Activated B cell treated with CpG ODN at 0.5 μM for 24 hours (primary cell): ENCODE data around the gene HTR3E. TPM values are rescaled to one million over a fixed set of nuclear protein-coding genes. Genes with fewer than 3 reads are reported as not detected.

Experiments
- ATAC-seq: fragments of 200-7000 bp; cut with Tn5 transposase; one replicate; pipeline ENCODE4 v1.10.0; 2021; ENCODE audit warnings: low read depth, mild to moderate bottlenecking, moderate library complexity
- CTCF ChIA-PET: fragments of 350-600 bp; sonication (Branson Sonifier 250); formaldehyde crosslinking; loops from one replicate; lab custom pipeline; 2021; ENCODE audit warnings: antibody characterized with exemption; lab: Charles Lee
- POLR2A ChIA-PET: fragments of 350-600 bp; sonication (Branson Sonifier 250); formaldehyde crosslinking; loops from one replicate; lab custom pipeline; 2021; ENCODE audit warnings: antibody characterized with exemption; lab: Charles Lee
- DNase-seq: peaks from one replicate; pipeline ENCODE4 v3.0.0; 2022
- H3K27ac Mint-ChIP-seq: one replicate; pipeline ENCODE4 v1.8.0; 2020; ENCODE audit warnings: mixed read lengths
- H3K27me3 Mint-ChIP-seq: one replicate; pipeline ENCODE4 v1.8.0; 2021; ENCODE audit warnings: mixed read lengths
- H3K36me3 Mint-ChIP-seq: one replicate; pipeline ENCODE4 v1.8.0; 2021; ENCODE audit warnings: low read depth, mixed read lengths
- H3K4me1 Mint-ChIP-seq: one replicate; pipeline ENCODE4 v1.8.0; 2021; ENCODE audit warnings: mixed read lengths
- H3K4me3 Mint-ChIP-seq: one replicate; pipeline ENCODE4 v1.8.0; 2020; ENCODE audit warnings: mild to moderate bottlenecking, mixed read lengths
- H3K9me3 Mint-ChIP-seq: one replicate; pipeline ENCODE4 v1.8.0; 2020; ENCODE audit warnings: mixed read lengths
- intact Hi-C: fragments of 100-400 bp; cut with micrococcal nuclease; formaldehyde crosslinking; loops from one replicate; pipeline ENCODE4 v1.15.1; 2024
- total RNA-seq: library from RNA; stranded (reverse); gene quantifications from 2 replicates; pipeline ENCODE4 v1.2.3, GENCODE V29; 2022
- TF ChIP-seq, protein P1 (sequence below): fragments of 200-600 bp; IDR thresholded peaks from one replicate; pipeline ENCODE4 v1.8.0; 2022; ENCODE audit warnings: antibody characterized with exemption, mild to moderate bottlenecking

HTR3E gene
- total RNA-seq, 1 donor from 2014 or later = not detected

DNA sequence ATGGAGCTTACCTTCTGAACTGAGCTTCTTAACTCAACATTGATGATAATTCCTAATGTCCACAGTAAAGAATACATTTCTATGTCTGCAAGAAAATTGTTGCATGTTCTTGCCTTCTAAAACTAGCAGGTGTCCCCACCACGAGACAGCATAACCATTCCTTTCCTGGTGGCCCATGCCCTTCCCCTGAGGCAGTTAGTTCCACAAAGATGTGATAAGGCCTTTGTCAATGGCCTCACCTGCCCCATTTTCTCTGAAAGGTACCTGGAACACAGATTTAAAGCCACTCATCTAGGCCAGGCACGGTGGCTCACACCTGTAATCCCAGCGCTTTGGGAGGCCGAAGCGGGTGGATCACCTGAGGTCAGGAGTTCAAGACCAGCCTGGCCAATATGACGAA, 21.0 kb upstream of the HTR3E start:
- ATAC-seq (no peak), DNase-seq (no peak)
- Mint-ChIP-seq H3K4me1 (no peaks in the 10 kb centered on the region), H3K27me3 (peaks cover 6% of the 10 kb centered on the region), H3K27ac (no peak overlapping the region), H3K9me3 (peaks cover 3% of the 10 kb centered on the region), H3K4me3 (no peak overlapping the region), H3K36me3 (no peaks in the 10 kb centered on the region)
- POLR2A ChIA-PET = no interaction called here
- TF ChIP-seq, protein P1, sequence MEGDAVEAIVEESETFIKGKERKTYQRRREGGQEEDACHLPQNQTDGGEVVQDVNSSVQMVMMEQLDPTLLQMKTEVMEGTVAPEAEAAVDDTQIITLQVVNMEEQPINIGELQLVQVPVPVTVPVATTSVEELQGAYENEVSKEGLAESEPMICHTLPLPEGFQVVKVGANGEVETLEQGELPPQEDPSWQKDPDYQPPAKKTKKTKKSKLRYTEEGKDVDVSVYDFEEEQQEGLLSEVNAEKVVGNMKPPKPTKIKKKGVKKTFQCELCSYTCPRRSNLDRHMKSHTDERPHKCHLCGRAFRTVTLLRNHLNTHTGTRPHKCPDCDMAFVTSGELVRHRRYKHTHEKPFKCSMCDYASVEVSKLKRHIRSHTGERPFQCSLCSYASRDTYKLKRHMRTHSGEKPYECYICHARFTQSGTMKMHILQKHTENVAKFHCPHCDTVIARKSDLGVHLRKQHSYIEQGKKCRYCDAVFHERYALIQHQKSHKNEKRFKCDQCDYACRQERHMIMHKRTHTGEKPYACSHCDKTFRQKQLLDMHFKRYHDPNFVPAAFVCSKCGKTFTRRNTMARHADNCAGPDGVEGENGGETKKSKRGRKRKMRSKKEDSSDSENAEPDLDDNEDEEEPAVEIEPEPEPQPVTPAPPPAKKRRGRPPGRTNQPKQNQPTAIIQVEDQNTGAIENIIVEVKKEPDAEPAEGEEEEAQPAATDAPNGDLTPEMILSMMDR = no peak
- intact Hi-C loops = no loop called here
- CTCF ChIA-PET = no interaction called here

DNA sequence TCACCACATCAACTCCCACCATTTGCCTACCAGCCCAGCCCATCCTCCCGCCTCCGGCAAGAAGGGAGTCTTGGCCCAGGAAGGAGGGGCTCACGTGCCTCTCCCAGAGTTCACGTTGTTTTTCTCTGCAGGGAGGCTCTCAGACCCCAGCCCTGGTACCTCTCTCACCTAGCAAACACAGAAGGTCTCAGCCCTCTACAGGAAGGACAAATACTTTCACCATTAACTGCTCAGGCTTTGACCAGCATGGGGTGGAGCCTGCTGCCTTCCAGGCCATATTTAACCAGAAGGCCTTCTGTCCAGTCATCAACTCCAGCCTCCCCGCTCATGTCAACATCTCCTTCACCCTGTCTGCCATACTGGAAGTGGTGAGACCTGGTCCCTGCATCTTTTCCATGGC, 19.0 kb upstream of the HTR3E start:
- no peaks in the 10 kb centered on the region for H3K4me1 Mint-ChIP-seq
- ATAC-seq (no peak), DNase-seq (no peak)
- H3K27me3 Mint-ChIP-seq = peaks cover 3% of the 10 kb centered on the region
- POLR2A ChIA-PET = no interaction called here
- CTCF ChIA-PET = no interaction called here
- no peak overlapping the region for H3K27ac Mint-ChIP-seq
- TF ChIP-seq, protein P1 = no peak
- no peak overlapping the region for H3K4me3 Mint-ChIP-seq
- H3K36me3 Mint-ChIP-seq = no peaks in the 10 kb centered on the region
- H3K9me3 Mint-ChIP-seq = no peaks in the 10 kb centered on the region
- intact Hi-C loops = no loop called here

DNA sequence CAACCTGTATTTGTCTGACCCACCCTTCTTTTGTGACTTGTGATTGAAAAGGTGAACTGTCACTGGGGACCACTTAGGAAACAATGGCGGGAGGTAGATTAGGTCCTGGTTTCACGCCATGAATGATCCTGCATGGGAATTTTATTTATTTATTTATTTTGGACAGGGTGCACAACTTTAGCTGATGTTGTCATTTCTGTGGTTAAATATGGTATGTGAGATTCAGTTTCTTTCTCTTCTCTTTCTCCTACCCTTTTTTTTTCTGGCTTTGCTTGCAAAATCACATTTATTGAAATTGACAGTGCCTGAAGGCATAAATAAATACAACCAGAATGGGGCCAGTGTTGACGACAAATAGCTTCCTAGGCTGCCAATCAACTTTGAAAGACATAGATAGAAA, 18.0 kb upstream of the HTR3E start:
- Mint-ChIP-seq H3K4me1 (no peaks in the 10 kb centered on the region), H3K27ac (no peak overlapping the region), H3K27me3 (peaks cover 3% of the 10 kb centered on the region), H3K4me3 (no peak overlapping the region), H3K36me3 (no peaks in the 10 kb centered on the region), H3K9me3 (no peaks in the 10 kb centered on the region)
- TF ChIP-seq, protein P1 = no peak
- CTCF ChIA-PET = no interaction called here
- POLR2A ChIA-PET = no interaction called here
- ATAC-seq (no peak), DNase-seq (no peak)
- intact Hi-C loops = no loop called here

DNA sequence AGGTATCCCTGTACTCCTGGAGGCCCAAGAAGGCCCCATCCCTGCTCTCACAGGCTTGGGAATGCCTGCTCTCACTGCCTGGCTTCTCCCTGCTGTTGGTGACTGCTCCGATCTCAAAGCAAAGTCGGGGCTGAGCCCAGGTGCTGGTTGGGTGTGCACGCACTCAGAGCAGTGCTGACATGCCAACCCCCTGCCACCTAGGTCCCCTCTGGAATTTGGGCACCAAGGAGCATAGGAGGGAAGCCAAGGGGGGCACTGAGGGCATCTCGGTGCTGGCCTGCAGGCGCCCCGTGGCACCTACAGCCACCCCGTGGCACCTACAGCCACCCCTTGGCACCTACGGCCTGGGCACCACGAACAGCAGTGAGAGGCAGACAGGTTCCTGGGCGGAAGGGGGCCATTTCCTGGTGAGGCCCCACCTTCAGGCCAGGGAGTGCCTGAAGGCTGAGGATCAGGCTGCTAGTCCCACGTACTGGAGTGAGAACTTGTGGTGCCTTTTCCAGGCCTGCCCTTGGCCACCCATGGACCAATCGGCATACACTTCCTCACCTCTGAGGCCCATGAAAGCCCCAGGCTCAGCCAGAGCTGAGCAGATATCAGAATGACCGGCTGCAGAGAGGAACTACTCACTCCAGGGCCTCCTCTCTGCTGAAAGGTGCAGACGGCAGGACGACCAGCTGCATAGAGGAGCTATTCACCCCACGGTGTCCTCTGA, 15.6 kb upstream of the HTR3E start:
- POLR2A ChIA-PET = no interaction called here
- H3K27me3 Mint-ChIP-seq = peaks cover 3% of the 10 kb centered on the region
- peaks cover 3% of the 10 kb centered on the region for H3K9me3 Mint-ChIP-seq
- TF ChIP-seq, protein P1 = no peak
- H3K4me1 Mint-ChIP-seq = peaks cover 4% of the 10 kb centered on the region
- H3K36me3 Mint-ChIP-seq = no peaks in the 10 kb centered on the region
- intact Hi-C loops = no loop called here
- ATAC-seq (no peak), DNase-seq (no peak)
- CTCF ChIA-PET = no interaction called here
- no peak overlapping the region for H3K4me3 Mint-ChIP-seq
- H3K27ac Mint-ChIP-seq = no peak overlapping the region

DNA sequence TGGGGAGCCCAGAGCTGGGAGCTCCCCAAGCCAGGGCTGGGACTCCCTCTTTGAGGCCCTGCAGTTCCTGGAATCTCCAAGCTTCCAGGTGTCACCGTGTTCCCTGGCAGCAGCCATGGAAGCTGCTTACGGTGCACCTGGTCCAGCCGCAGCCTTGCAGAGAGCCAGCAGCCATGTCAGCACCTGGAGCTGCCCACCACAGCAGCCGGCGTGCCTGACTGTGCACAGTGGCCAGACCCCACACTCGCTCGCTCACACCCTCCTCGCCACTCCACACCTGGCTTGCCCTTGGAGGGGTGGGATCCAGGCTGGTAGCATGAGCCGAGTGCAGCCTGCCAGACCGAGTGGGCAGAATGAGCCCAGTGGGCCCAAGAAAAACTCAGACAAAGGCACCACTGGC, 14.8 kb upstream of the HTR3E start:
- ChIA-PET POLR2A (no interaction called here), CTCF (no interaction called here)
- Mint-ChIP-seq H3K36me3 (no peaks in the 10 kb centered on the region), H3K27ac (no peak overlapping the region), H3K9me3 (peaks cover 3% of the 10 kb centered on the region), H3K4me3 (no peak overlapping the region), H3K4me1 (peaks cover 4% of the 10 kb centered on the region), H3K27me3 (peaks cover 3% of the 10 kb centered on the region)
- intact Hi-C loops = no loop called here
- TF ChIP-seq, protein P1 = no peak
- ATAC-seq (no peak), DNase-seq (no peak)
